Measurements from ENCODE around the gene TGFBR2.

The TGFBR2 gene

DNA sequence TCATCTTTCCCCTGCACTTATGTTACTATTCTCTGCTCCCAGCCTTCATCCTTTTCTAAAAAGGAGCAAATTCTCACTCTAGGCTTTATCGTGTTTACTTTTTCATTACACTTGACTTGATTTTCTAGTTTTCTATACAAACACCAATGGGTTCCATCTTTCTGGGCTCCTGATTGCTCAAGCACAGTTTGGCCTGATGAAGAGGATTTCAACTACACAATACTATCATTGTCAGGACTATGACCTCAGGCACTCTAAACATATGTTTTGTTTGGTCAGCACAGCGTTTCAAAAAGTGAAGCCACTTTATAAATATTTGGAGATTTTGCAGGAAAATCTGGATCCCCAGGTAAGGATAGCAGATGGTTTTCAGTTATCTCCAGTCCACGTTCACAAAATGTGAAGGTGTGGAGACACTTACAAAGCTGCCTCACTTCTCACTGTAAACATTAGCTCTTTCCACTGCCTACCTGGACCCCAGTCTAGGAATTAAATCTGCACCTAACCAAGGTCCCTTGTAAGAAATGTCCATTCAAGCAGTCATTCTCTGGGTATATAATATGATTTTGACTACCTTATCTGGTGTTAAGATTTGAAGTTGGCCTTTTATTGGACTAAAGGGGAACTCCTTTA lies 86.2 kb downstream of the TGFBR2 start:
- DNase-seq (ENCODE audit: low spot score): no peak
- TF ChIP-seq, protein P1, sequence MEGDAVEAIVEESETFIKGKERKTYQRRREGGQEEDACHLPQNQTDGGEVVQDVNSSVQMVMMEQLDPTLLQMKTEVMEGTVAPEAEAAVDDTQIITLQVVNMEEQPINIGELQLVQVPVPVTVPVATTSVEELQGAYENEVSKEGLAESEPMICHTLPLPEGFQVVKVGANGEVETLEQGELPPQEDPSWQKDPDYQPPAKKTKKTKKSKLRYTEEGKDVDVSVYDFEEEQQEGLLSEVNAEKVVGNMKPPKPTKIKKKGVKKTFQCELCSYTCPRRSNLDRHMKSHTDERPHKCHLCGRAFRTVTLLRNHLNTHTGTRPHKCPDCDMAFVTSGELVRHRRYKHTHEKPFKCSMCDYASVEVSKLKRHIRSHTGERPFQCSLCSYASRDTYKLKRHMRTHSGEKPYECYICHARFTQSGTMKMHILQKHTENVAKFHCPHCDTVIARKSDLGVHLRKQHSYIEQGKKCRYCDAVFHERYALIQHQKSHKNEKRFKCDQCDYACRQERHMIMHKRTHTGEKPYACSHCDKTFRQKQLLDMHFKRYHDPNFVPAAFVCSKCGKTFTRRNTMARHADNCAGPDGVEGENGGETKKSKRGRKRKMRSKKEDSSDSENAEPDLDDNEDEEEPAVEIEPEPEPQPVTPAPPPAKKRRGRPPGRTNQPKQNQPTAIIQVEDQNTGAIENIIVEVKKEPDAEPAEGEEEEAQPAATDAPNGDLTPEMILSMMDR (IDR thresholded peaks at IDR 0.05; ENCODE audit: extremely low read depth, missing control alignments): no peak

DNA sequence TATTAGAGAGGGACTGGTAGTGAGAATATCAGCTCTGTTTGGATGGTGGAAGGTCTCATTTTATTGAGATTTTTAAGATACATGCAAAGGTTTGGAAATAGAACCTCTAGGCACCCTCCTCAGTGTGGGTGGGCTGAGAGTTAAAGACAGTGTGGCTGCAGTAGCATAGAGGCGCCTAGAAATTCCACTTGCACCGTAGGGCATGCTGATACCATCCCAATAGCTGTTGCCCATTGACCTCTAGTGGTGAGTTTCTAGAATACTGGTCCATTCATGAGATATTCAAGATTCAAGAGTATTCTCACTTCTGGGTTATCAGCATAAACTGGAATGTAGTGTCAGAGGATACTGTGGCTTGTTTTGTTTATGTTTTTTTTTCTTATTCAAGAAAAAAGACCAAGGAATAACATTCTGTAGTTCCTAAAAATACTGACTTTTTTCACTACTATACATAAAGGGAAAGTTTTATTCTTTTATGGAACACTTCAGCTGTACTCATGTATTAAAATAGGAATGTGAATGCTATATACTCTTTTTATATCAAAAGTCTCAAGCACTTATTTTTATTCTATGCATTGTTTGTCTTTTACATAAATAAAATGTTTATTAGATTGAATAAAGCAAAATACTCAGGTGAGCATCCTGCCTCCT lies 87.2 kb downstream of the TGFBR2 start:
- peak; percentile 62 for DNase-seq (ENCODE audit: low spot score)
- TF ChIP-seq, protein P1 (IDR thresholded peaks at IDR 0.05; ENCODE audit: extremely low read depth, missing control alignments): peak; percentile 43

DNA sequence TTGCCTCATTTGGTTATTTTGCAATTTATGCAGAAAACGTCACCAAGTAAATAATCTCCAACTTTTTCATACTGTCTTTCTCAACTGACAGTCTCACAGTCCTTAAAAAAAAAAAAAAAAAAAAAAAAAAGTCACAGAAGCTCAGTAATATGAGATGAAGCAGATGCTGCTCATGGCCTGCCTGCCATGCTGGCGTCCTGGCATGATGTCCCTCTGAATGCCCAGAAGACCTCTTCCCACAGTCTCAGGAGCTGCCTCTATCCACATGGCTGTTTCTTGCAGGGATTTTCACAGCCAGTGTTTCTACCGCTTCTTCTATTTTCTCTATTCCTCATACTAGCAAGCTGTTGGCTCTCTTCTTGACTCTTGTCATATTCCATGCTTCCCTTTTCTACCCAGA lies 87.7 kb downstream of the TGFBR2 start:
- TF ChIP-seq, protein P1 (IDR thresholded peaks at IDR 0.05; ENCODE audit: extremely low read depth, missing control alignments): no peak
- no peak for DNase-seq (ENCODE audit: low spot score)

DNA sequence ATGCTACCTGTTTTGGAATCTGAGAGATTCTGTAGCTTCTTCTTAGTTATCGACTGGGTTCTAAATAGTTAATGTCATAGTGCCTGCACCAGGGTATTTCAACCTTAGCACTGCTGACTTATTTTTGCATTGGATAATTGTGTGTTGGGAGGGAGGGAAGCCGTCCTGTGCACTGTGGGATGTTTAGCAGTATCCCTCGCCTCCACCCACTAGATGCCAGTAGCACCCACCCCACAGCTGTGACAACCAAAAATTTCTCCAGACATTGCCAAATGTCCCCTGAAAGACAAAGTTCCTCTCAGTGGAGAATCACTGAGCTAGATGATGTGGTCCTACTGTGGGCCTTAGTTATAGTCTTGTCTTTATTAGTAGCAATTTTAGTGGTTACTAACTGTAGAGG lies 88.3 kb downstream of the TGFBR2 start:
- DNase-seq (ENCODE audit: low spot score): no peak
- TF ChIP-seq, protein P1 (IDR thresholded peaks at IDR 0.05; ENCODE audit: extremely low read depth, missing control alignments): no peak

DNA sequence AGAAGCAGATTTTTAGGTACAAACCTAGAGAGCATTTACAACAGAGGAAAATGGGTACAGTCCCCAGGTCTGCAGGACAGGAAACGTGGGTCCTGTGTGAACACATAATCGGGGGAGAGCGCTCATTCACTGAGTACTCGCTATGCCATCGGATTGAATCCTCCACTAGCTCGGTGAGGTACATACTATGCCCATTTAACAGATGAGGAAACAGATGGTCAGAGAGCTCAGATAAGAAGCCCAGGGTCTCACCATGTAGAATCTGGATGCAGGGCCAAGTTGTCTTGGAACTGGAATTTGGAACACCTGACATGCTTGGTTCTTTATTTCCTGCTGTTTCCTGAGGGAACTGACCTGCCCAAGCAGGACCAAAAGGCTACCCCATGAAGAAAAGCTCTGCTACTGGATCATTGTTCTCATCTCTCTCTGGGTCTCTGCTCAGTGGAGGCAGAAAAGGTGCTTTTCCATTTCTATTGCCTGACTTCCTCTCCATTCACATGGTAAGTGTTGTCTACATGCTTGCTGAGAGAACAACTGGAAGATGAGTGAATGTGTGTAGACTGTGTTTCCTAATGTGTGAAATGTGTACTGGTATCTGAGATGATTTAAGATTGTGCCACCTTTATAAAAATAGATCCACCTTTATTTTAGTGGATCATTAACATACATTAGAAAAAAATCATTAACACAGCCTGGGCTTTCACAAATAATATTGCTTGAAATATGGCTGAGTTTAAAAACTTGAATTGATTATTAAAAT lies 89.1 kb downstream of the TGFBR2 start:
- no peak for DNase-seq (ENCODE audit: low spot score)
- TF ChIP-seq, protein P1 (IDR thresholded peaks at IDR 0.05; ENCODE audit: extremely low read depth, missing control alignments): no peak

DNA sequence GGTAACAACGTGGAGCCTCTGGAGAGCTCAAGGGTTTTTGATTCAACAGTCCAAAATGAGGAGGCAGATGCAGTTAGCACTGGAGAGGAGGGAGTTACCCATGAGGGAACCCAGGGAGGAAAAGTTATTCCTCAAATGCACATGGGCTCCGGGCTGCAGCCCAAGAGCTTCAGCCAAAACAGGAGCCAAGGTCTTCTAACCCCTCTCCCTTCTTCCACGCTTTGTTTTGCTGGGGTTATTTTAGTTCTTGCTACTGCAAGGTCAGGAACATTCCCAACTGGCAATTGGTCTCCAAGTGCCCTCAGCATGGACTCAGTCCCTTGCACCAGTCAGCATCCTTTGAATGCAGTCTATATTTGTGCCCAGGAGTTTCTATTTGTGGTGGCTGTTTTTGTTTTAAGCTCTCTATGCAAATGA lies 90.0 kb downstream of the TGFBR2 start:
- DNase-seq (ENCODE audit: low spot score): no peak
- TF ChIP-seq, protein P1 (IDR thresholded peaks at IDR 0.05; ENCODE audit: extremely low read depth, missing control alignments): no peak

DNA sequence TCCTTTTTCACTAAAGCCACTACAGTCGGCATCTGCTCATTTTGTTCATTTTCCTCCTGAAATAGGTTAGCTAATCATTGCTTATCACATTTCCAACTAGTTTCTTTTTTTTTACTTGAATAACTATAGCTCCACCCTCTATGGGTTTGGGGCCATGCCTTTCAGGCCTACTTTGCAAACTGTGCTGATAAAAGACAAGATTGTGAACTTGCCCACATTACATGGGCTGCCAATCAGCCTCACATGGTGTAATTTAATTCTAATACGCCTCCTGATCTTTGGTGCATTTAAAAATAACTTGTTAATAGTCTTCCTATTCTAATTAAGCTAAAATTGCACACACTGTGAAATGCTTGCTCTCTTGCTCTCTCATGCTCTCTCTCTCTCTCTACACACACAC lies 90.5 kb downstream of the TGFBR2 start:
- TF ChIP-seq, protein P1 (IDR thresholded peaks at IDR 0.05; ENCODE audit: extremely low read depth, missing control alignments): no peak
- no peak for DNase-seq (ENCODE audit: low spot score)
